Measurements from ENCODE around the gene SLC39A11. TPM values are rescaled to one million over a fixed set of nuclear protein-coding genes. Genes with fewer than 3 reads are reported as not detected.
A peak's percentile ranks its signal among the peaks of the same experiment; 100 is the strongest.

Gene SLC39A11
- polyA plus RNA-seq, 3 donors = 16.6 to 27.9 (median 26.6) TPM

DNA sequence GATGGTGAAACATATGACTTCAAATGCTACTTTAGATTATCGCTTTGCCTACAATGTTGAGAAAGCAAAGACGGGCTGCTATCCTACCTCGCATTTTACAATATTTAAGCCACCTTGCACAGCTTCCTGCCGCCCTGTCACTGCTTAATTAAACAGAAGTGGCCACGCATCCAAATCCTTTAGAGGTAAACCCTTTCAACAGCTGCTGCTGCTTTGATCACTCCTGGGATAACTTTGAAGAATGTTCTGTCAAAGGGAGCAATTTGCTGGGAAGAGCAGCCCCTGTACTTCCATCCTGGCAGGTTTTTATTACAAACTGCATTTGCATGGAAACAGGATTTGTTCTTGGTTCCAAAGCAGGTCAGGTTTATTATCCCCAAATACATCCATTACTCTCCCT is 48.1 kb upstream of the SLC39A11 start:
- Histone ChIP-seq H3K9me3 (replicated peaks in 1 of 2; ENCODE audit: control insufficient read depth in 1 of 2, insufficient read depth in 1 of 2, low read length in 2 of 2) (peaks cover 0 to 8% of the 10 kb centered on the region in 2 donors), H3K27ac (ENCODE audit: low read depth in 1 of 2, low read length in 2 of 2) (no peak overlapping the region), H2AFZ (ENCODE audit: insufficient read depth, low read depth, low read length, poor library complexity, severe bottlenecking) (no peak overlapping the region), H4K20me1 (ENCODE audit: insufficient read depth, low read length) (no peaks in the 10 kb centered on the region), H3K79me2 (ENCODE audit: insufficient read depth, low read length) (no peaks in the 10 kb centered on the region), H3K9ac (ENCODE audit: insufficient read depth, low read length, poor library complexity, severe bottlenecking) (no peak overlapping the region), H3K27me3 (ENCODE audit: control insufficient read depth in 2 of 2, insufficient read depth in 2 of 2, low read length in 2 of 2) (no peaks in the 10 kb centered on the region), H3K36me3 (replicated peaks in 1 of 2; ENCODE audit: control insufficient read depth in 1 of 2, insufficient read depth in 2 of 2, low read length in 2 of 2) (no peaks in the 10 kb centered on the region), H3K4me3 (replicated peaks in 1 of 3; ENCODE audit: low read depth in 2 of 3, low read length in 3 of 3) (no peak overlapping the region), H3K4me2 (replicated peaks; ENCODE audit: extremely low read depth, low read length, poor library complexity, severe bottlenecking) (no peak overlapping the region), H3K4me1 (ENCODE audit: control insufficient read depth in 1 of 2, insufficient read depth in 2 of 2, low read length in 2 of 2) (peaks cover 55 to 65% of the 10 kb centered on the region in 2 donors)
- Mint-ChIP-seq H3K36me3 (peaks cover 0 to 6% of the 10 kb centered on the region in 2 donors), H3K4me3 (no peak overlapping the region), H3K9me3 (peaks cover 4 to 17% (median 8%) of the 10 kb centered on the region in 7 donors), H3K4me1 (peaks cover 58% of the 10 kb centered on the region), H3K27me3 (ENCODE audit: low read depth in 3 of 3) (peaks cover 0 to 2% (median 0%) of the 10 kb centered on the region in 3 donors), H3K27ac (peak overlapping the region in 5 of 7 donors; percentile 46 to 98 (median 54))
- no CpG with 5 or more reads among the region's 5 CpGs for WGBS (ENCODE audit: insufficient coverage)
- intact Hi-C loops (cut with micrococcal nuclease) = loop anchor here in 1 of 2 donors (5.0 kb wide), 1 partner anchor 43 kb away; no protein-coding TSS in a partner anchor
- no peak for DNase-seq
- TF ChIP-seq CTCF (IDR thresholded peaks at IDR 0.05) = no peak

DNA sequence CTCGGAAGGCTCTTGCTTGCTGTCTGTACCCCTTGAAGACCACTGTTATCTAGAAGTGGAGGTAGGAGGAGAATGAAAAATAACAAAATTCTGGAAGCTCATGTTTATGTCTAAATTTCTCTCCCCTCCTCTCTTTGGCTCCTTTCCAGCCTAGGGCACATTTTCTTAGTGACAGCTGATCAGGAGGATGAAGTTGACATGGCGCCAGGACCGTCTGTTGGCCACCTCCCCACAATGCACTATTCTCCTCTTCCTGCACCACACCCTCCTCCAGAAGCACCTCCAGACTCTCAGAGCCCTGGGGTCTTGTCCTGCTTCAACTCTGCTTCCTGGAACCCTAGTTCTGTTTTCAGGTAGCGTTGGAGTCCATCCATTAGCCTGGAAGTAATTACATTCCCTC is 46.8 kb upstream of the SLC39A11 start:
- H3K4me3 Mint-ChIP-seq = no peak overlapping the region
- Histone ChIP-seq H4K20me1 (ENCODE audit: insufficient read depth, low read length) (no peaks in the 10 kb centered on the region), H3K4me3 (replicated peaks in 1 of 3; ENCODE audit: low read depth in 2 of 3, low read length in 3 of 3) (no peak overlapping the region), H3K36me3 (replicated peaks in 1 of 2; ENCODE audit: control insufficient read depth in 1 of 2, insufficient read depth in 2 of 2, low read length in 2 of 2) (no peaks in the 10 kb centered on the region), H3K27me3 (ENCODE audit: control insufficient read depth in 2 of 2, insufficient read depth in 2 of 2, low read length in 2 of 2) (no peaks in the 10 kb centered on the region), H3K79me2 (ENCODE audit: insufficient read depth, low read length) (no peaks in the 10 kb centered on the region), H3K9me3 (replicated peaks in 1 of 2; ENCODE audit: control insufficient read depth in 1 of 2, insufficient read depth in 1 of 2, low read length in 2 of 2) (peaks cover 0 to under 1% of the 10 kb centered on the region in 2 donors), H3K4me2 (replicated peaks; ENCODE audit: extremely low read depth, low read length, poor library complexity, severe bottlenecking) (no peak overlapping the region), H3K27ac (ENCODE audit: low read depth in 1 of 2, low read length in 2 of 2) (no peak overlapping the region), H3K9ac (ENCODE audit: insufficient read depth, low read length, poor library complexity, severe bottlenecking) (no peak overlapping the region), H2AFZ (ENCODE audit: insufficient read depth, low read depth, low read length, poor library complexity, severe bottlenecking) (peak overlapping the region; percentile 35), H3K4me1 (ENCODE audit: control insufficient read depth in 1 of 2, insufficient read depth in 2 of 2, low read length in 2 of 2) (peaks cover 58 to 65% of the 10 kb centered on the region in 2 donors)
- TF ChIP-seq CTCF (IDR thresholded peaks at IDR 0.05) = no peak
- peaks cover 0 to 5% (median 3%) of the 10 kb centered on the region in 7 donors for H3K9me3 Mint-ChIP-seq
- peak overlapping the region in 1 of 7 donors; percentile 82 for H3K27ac Mint-ChIP-seq
- H3K27me3 Mint-ChIP-seq (ENCODE audit: low read depth in 3 of 3) = peaks cover 0 to 2% (median 0%) of the 10 kb centered on the region in 3 donors
- DNase-seq = no peak
- WGBS (ENCODE audit: insufficient coverage) = 87% methylated on average over 3 of the region's 4 CpGs
- intact Hi-C loops (cut with micrococcal nuclease) = no loop called here
- peaks cover 0 to 4% of the 10 kb centered on the region in 2 donors for H3K36me3 Mint-ChIP-seq
- peaks cover 59% of the 10 kb centered on the region for H3K4me1 Mint-ChIP-seq
